Tibial artery (tissue), 4 donors: Measurements from ENCODE around the gene MINDY4B.

Experiments
- DNase-seq, 2 donors: peaks; one replicate each; pipeline ENCODE4 v3.0.0-alpha.2; 2019
- H3K27ac ChIP-seq, 2 donors: fragments of 200-600 bp; sonication (generic) in 1 of 2; 1 replicate in 1 of 2; 2 replicates in 1 of 2; pipeline ENCODE4 v1.5.1; 2018 to 2019; ENCODE audit warnings: mild to moderate bottlenecking in 1 of 2
- H3K27me3 ChIP-seq, 2 donors: fragments of 200-600 bp; sonication (generic) in 1 of 2; one replicate each; pipeline versions ENCODE4 v1.5.1 to v1.6.0; 2016 to 2019
- H3K36me3 ChIP-seq, 3 donors: fragments of 200-600 bp; sonication (generic) in 2 of 3; one replicate each; pipeline ENCODE4 v1.5.1; 2016 to 2019; ENCODE audit warnings: mild to moderate bottlenecking in 2 of 3
- H3K4me1 ChIP-seq, 4 donors: fragments of 200-600 bp; sonication (generic) in 2 of 4; 1 replicate in 3 of 4; 2 replicates in 1 of 4; pipeline ENCODE4 v1.5.1; 2016 to 2019
- H3K4me3 ChIP-seq, 2 donors: fragments of 200-600 bp; sonication (generic) in 1 of 2; 1 replicate in 1 of 2; 2 replicates in 1 of 2; pipeline ENCODE4 v1.5.1; 2018 to 2019; ENCODE audit warnings: mild to moderate bottlenecking in 2 of 2
- H3K9me3 ChIP-seq, 3 donors: fragments of 200-600 bp; sonication (generic) in 1 of 3; one replicate each; pipeline ENCODE4 v1.5.1; 2016 to 2019
- CTCF ChIP-seq, 2 experiments: fragments of 200-600 bp in 1 of 2; fragments of 450-650 bp in 1 of 2; IDR thresholded peaks; one replicate each; pipeline ENCODE4 v1.5.1; 2017 to 2019; ENCODE audit warnings: antibody characterized with exemption in 2 of 2, mild to moderate bottlenecking in 1 of 2, moderate library complexity in 1 of 2
- intact Hi-C: fragments of 100-400 bp; cut with DNase I; formaldehyde crosslinking; loops from one replicate; pipeline ENCODE4 v1.15.0; 2023; ENCODE audit warnings: low total_unique reads

Gene MINDY4B

GRCh38 chr3:150830094-150830681 is 75.1 kb downstream of the MINDY4B start:
- TF ChIP-seq CTCF (IDR thresholded peaks at IDR 0.05) = no peak
- Histone ChIP-seq H3K27ac (no peak overlapping the region), H3K4me3 (no peak overlapping the region), H3K27me3 (peaks cover 0 to 4% of the 10 kb centered on the region in 2 donors), H3K4me1 (no peaks in the 10 kb centered on the region), H3K9me3 (peaks cover 0 to 2% (median 0%) of the 10 kb centered on the region in 3 donors), H3K36me3 (no peaks in the 10 kb centered on the region)
- DNase-seq = no peak
- intact Hi-C loops = no loop called here

- no peak overlapping the region for H3K4me3 ChIP-seq
- intact Hi-C loops = no loop called here
- H3K27me3 ChIP-seq = peaks cover 0 to 4% of the 10 kb centered on the region in 2 donors
- no peak for DNase-seq
- H3K36me3 ChIP-seq = no peaks in the 10 kb centered on the region
- no peak for TF ChIP-seq CTCF (IDR thresholded peaks at IDR 0.05)
- no peak overlapping the region for H3K27ac ChIP-seq
- no peaks in the 10 kb centered on the region for H3K4me1 ChIP-seq
- no peaks in the 10 kb centered on the region for H3K9me3 ChIP-seq
These were observed 75.8 kb downstream of the MINDY4B start for GRCh38 chr3:150829408-150829807.

- peaks cover 0 to 4% of the 10 kb centered on the region in 2 donors for H3K27me3 ChIP-seq
- H3K36me3 ChIP-seq = no peaks in the 10 kb centered on the region
- H3K4me1 ChIP-seq = no peaks in the 10 kb centered on the region
- H3K9me3 ChIP-seq = no peaks in the 10 kb centered on the region
- intact Hi-C loops = no loop called here
- no peak overlapping the region for H3K27ac ChIP-seq
- no peak overlapping the region for H3K4me3 ChIP-seq
- no peak for DNase-seq
- TF ChIP-seq CTCF (IDR thresholded peaks at IDR 0.05) = no peak
These were observed 76.2 kb downstream of the MINDY4B start for GRCh38 chr3:150828997-150829396.

- Histone ChIP-seq H3K36me3 (no peaks in the 10 kb centered on the region), H3K4me1 (no peaks in the 10 kb centered on the region), H3K27me3 (peaks cover 0 to 4% of the 10 kb centered on the region in 2 donors), H3K27ac (no peak overlapping the region), H3K4me3 (no peak overlapping the region), H3K9me3 (no peaks in the 10 kb centered on the region)
- no peak for DNase-seq
- no peak for TF ChIP-seq CTCF (IDR thresholded peaks at IDR 0.05)
- intact Hi-C loops = no loop called here
These were observed 77.0 kb downstream of the MINDY4B start for GRCh38 chr3:150828261-150828660.

GRCh38 chr3:150826466-150827282 is 78.6 kb downstream of the MINDY4B start:
- peaks cover 0 to 4% of the 10 kb centered on the region in 2 donors for H3K27me3 ChIP-seq
- no peaks in the 10 kb centered on the region for H3K36me3 ChIP-seq
- no peak overlapping the region for H3K4me3 ChIP-seq
- intact Hi-C loops = no loop called here
- no peaks in the 10 kb centered on the region for H3K9me3 ChIP-seq
- no peaks in the 10 kb centered on the region for H3K4me1 ChIP-seq
- H3K27ac ChIP-seq = no peak overlapping the region
- DNase-seq = no peak
- no peak for TF ChIP-seq CTCF (IDR thresholded peaks at IDR 0.05)
